ENCODE measurements around the gene FRMD5.
A peak's percentile ranks its signal among the peaks of the same experiment; 100 is the strongest.
"Not testable (repeated sequence)": the region's sequence is repeated elsewhere in the genome, so short reads cannot be mapped to it uniquely, and the experiment has no call there.

The FRMD5 gene

GRCh38 chr15:44018151-44018550 lies 176.9 kb downstream of the FRMD5 start:
- TF ChIP-seq POLR2A (IDR thresholded peaks at IDR 0.05; ENCODE audit: low read depth, low read length), result no peak
- DNase-seq (ENCODE audit: insufficient read length, low spot score) (no peak), FAIRE-seq (peak; percentile 38)

- TF ChIP-seq POLR2A (IDR thresholded peaks at IDR 0.05; ENCODE audit: low read depth, low read length), result no peak
- FAIRE-seq, result peak; percentile 60
- DNase-seq (ENCODE audit: insufficient read length, low spot score), result no peak
Observed at GRCh38 chr15:44015545-44016305, 179.3 kb downstream of the FRMD5 start.

GRCh38 chr15:44011238-44011854 lies 183.7 kb downstream of the FRMD5 start:
- FAIRE-seq, result peak; percentile 20
- DNase-seq (ENCODE audit: insufficient read length, low spot score), result no peak
- no peak for TF ChIP-seq POLR2A (IDR thresholded peaks at IDR 0.05; ENCODE audit: low read depth, low read length)

GRCh38 chr15:44010089-44010488 lies 185.0 kb downstream of the FRMD5 start:
- no peak for TF ChIP-seq POLR2A (IDR thresholded peaks at IDR 0.05; ENCODE audit: low read depth, low read length)
- DNase-seq (ENCODE audit: insufficient read length, low spot score) (peak; percentile 15), FAIRE-seq (peak; percentile 91)

- DNase-seq (ENCODE audit: insufficient read length, low spot score) (peak; percentile 59), FAIRE-seq (peak; percentile 92)
- TF ChIP-seq POLR2A (IDR thresholded peaks at IDR 0.05; ENCODE audit: low read depth, low read length), result no peak
Observed at GRCh38 chr15:44009038-44009437, 186.0 kb downstream of the FRMD5 start.

GRCh38 chr15:44000248-44000647 lies 194.8 kb downstream of the FRMD5 start:
- FAIRE-seq, result peak; percentile 64

GRCh38 chr15:43998607-43999006 lies 196.5 kb downstream of the FRMD5 start:
- FAIRE-seq (no peak), DNase-seq (ENCODE audit: insufficient read length, low spot score) (no peak)
- no peak for TF ChIP-seq POLR2A (IDR thresholded peaks at IDR 0.05; ENCODE audit: low read depth, low read length)

More at GRCh38 chr15:44000248-44000647, 194.8 kb downstream of the FRMD5 start:
- not testable (repeated sequence) for DNase-seq (ENCODE audit: insufficient read length, low spot score)

- FAIRE-seq, result no peak
- no peak for DNase-seq (ENCODE audit: insufficient read length, low spot score)
- no peak for TF ChIP-seq POLR2A (IDR thresholded peaks at IDR 0.05; ENCODE audit: low read depth, low read length)
Observed at GRCh38 chr15:43991206-43991605, 203.9 kb downstream of the FRMD5 start.

- no peak for TF ChIP-seq POLR2A (IDR thresholded peaks at IDR 0.05; ENCODE audit: low read depth, low read length)
- no peak for DNase-seq (ENCODE audit: insufficient read length, low spot score)
- no peak for FAIRE-seq
Observed at GRCh38 chr15:43989938-43990337, 205.1 kb downstream of the FRMD5 start.

GRCh38 chr15:43988900-43989299 lies 206.2 kb downstream of the FRMD5 start:
- no peak for FAIRE-seq
- TF ChIP-seq POLR2A (IDR thresholded peaks at IDR 0.05; ENCODE audit: low read depth, low read length), result no peak
- DNase-seq (ENCODE audit: insufficient read length, low spot score), result no peak

- TF ChIP-seq POLR2A (IDR thresholded peaks at IDR 0.05; ENCODE audit: low read depth, low read length), result no peak
- DNase-seq (ENCODE audit: insufficient read length, low spot score) (no peak), FAIRE-seq (no peak)
Observed at GRCh38 chr15:43987924-43988323, 207.1 kb downstream of the FRMD5 start.

- no peak for FAIRE-seq
- no peak for TF ChIP-seq POLR2A (IDR thresholded peaks at IDR 0.05; ENCODE audit: low read depth, low read length)
- no peak for DNase-seq (ENCODE audit: insufficient read length, low spot score)
Observed at GRCh38 chr15:43985976-43986680, 208.9 kb downstream of the FRMD5 start.

- no peak for TF ChIP-seq POLR2A (IDR thresholded peaks at IDR 0.05; ENCODE audit: low read depth, low read length)
Observed at GRCh38 chr15:43981576-43981975, 213.5 kb downstream of the FRMD5 start.

GRCh38 chr15:43977072-43977884 lies 217.8 kb downstream of the FRMD5 start:
- TF ChIP-seq POLR2A (IDR thresholded peaks at IDR 0.05; ENCODE audit: low read depth, low read length), result no peak
- no peak for DNase-seq (ENCODE audit: insufficient read length, low spot score)
- no peak for FAIRE-seq

More at GRCh38 chr15:43981576-43981975, 213.5 kb downstream of the FRMD5 start:
- DNase-seq (ENCODE audit: insufficient read length, low spot score) (no peak), FAIRE-seq (peak; percentile 23)

Measured in H54 (cell line).